OCI-LY7 (cell line): ENCODE results near the gene PCBP3. TPM values are rescaled to one million over a fixed set of nuclear protein-coding genes. Genes with fewer than 3 reads are reported as not detected.

Experiments
- BruUV-seq: library from RNA; stranded (reverse); fragments of 400-500 nt; replicated peaks from 2 replicates; lab custom pipeline; 2021; lab: Mats Ljungman, UMichigan
- CTCF ChIA-PET: fragments of 300-600 bp; sonication (Branson Sonifier 250); formaldehyde crosslinking; loops from one replicate; lab custom pipeline; 2022; ENCODE audit warnings: antibody characterized with exemption; ENCODE audit not compliant: unreplicated experiment; lab: Charles Lee
- POLR2A ChIA-PET: fragments of 300-600 bp; sonication (Branson Sonifier 250); formaldehyde crosslinking; loops from one replicate; lab custom pipeline; 2022; ENCODE audit warnings: antibody characterized with exemption; lab: Charles Lee
- DNase-seq: peaks from one replicate; pipeline ENCODE4 v3.0.0-alpha.2; 2015; ENCODE audit warnings: low spot score
- H2AFZ ChIP-seq: fragments of 200-600 bp; sonication (generic), shearing (Covaris generic); 2 replicates; pipeline ENCODE4 v1.6.1; 2014; ENCODE audit warnings: mild to moderate bottlenecking, antibody characterized with exemption, low read length, moderate library complexity
- H3K27ac ChIP-seq: fragments of 200-600 bp; sonication (generic); 2 replicates; pipeline ENCODE4 v1.5.1; 2014; ENCODE audit warnings: mixed run types, low read depth, mild to moderate bottlenecking, moderate library complexity, low read length, inconsistent platforms; ENCODE audit not compliant: poor library complexity, severe bottlenecking
- H3K36me3 ChIP-seq: fragments of 200-600 bp; sonication (generic); 2 replicates; pipeline ENCODE4 v1.6.1; 2014; ENCODE audit warnings: mild to moderate bottlenecking, antibody characterized with exemption, low read length, moderate library complexity, mixed read lengths; ENCODE audit not compliant: insufficient read depth
- H3K4me1 ChIP-seq: fragments of 200-600 bp; sonication (generic); 2 replicates; pipeline ENCODE4 v1.5.1; 2014; ENCODE audit warnings: mild to moderate bottlenecking, low read length; ENCODE audit not compliant: insufficient read depth, poor library complexity, severe bottlenecking
- H3K4me2 ChIP-seq: fragments of 200-600 bp; sonication (generic); 2 replicates; pipeline ENCODE4 v1.6.1; 2014; ENCODE audit warnings: mild to moderate bottlenecking, low read length
- H3K4me3 ChIP-seq: fragments of 200-600 bp; sonication (generic); 2 replicates; pipeline ENCODE4 v1.5.1; 2014; ENCODE audit warnings: mild to moderate bottlenecking, low read depth, low read length; ENCODE audit not compliant: poor library complexity, severe bottlenecking
- H3K79me2 ChIP-seq: fragments of 200-600 bp; sonication (generic); 2 replicates; pipeline ENCODE4 v1.6.1; 2016; ENCODE audit warnings: low read depth, mild to moderate bottlenecking, low read length, moderate library complexity, mixed read lengths; ENCODE audit not compliant: insufficient read depth
- H3K9me2 ChIP-seq: fragments of 200-600 bp; sonication (generic); 2 replicates; pipeline ENCODE4 v1.6.1; 2016; ENCODE audit warnings: mild to moderate bottlenecking, low read length, mixed read lengths; ENCODE audit not compliant: insufficient read depth
- H3K9me3 ChIP-seq: fragments of 200-600 bp; sonication (generic); 2 replicates; pipeline ENCODE4 v1.6.1; 2014; ENCODE audit warnings: mild to moderate bottlenecking, mixed run types, low read length, mixed read lengths
- H4K20me1 ChIP-seq: fragments of 200-600 bp; sonication (generic); 2 replicates; pipeline ENCODE4 v1.6.1; 2014; ENCODE audit warnings: mild to moderate bottlenecking, antibody characterized with exemption, low read length, moderate library complexity, mixed read lengths; ENCODE audit not compliant: insufficient read depth
- EZH2phosphoT487 ChIP-seq: fragments of 200-600 bp; sonication (generic); IDR thresholded peaks from 2 replicates; pipeline ENCODE4 v1.6.1; 2018; ENCODE audit warnings: low read depth, borderline replicate concordance, mild to moderate bottlenecking, mixed run types, antibody characterized with exemption, low read length, moderate library complexity, mixed read lengths
- intact Hi-C: fragments of 100-400 bp; cut with micrococcal nuclease; formaldehyde crosslinking; loops from one replicate; pipeline ENCODE4 v1.10.0; 2022; ENCODE audit not compliant: unreplicated experiment
- total RNA-seq, 2 experiments: library from RNA; depleted of rRNA in 1 of 2; stranded (reverse); fragments of >200 nt in 1 of 2; shearing (Covaris generic) in 1 of 2; gene quantifications; 2 replicates each; pipeline ENCODE4 v1.2.3, GENCODE V29; 2014 to 2022
- TF ChIP-seq, protein P1 (sequence below): fragments of 200-600 bp; sonication (generic); conservative IDR thresholded peaks from 2 replicates; pipeline ENCODE4 v1.5.1; 2014; ENCODE audit warnings: mild to moderate bottlenecking, antibody characterized with exemption, low read length, moderate library complexity, mixed read lengths

PCBP3 gene
- total RNA-seq, 2 experiments from 2014 or later, result 0.61 TPM; not detected in 1

DNA sequence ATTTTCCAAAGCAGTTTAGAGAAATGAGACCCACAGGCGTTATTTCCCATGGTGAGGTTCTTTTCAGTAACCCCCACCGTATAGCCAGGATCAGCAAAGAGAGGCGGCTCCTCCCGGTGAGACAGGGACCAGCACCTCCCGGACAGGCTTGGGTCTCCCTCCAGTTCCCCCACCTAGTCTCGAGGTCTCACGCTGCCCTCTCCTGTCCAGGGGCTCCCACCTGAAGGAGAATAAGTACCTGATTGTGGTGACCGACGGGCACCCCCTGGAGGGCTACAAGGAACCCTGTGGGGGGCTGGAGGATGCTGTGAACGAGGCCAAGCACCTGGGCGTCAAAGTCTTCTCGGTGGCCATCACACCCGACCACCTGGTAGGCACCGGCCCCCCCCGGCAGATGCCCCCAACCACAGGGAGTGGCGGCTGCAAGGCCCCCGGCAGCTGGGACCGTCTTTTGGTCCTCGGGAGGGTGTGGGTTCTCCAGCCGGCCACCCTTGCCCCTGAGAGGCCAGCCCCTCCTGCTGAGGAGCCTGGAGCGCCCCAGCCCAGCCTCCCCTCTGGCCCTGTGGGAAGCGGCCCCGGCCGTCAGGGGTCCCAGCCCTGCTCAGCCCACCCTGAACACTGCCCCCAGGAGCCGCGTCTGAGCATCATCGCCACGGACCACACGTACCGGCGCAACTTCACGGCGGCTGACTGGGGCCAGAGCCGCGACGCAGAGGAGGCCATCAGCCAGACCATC, 343.0 kb downstream of the PCBP3 start:
- BruUV-seq, result no TSS peak
- H3K9me3 ChIP-seq, result no peaks in the 10 kb centered on the region
- H3K36me3 ChIP-seq, result no peaks in the 10 kb centered on the region
- no peak overlapping the region for H3K4me3 ChIP-seq
- POLR2A ChIA-PET, result no interaction called here
- CTCF ChIA-PET, result no interaction called here
- no peak for DNase-seq
- no peak overlapping the region for H3K27ac ChIP-seq
- no peak overlapping the region for H2AFZ ChIP-seq
- TF ChIP-seq, protein P1, sequence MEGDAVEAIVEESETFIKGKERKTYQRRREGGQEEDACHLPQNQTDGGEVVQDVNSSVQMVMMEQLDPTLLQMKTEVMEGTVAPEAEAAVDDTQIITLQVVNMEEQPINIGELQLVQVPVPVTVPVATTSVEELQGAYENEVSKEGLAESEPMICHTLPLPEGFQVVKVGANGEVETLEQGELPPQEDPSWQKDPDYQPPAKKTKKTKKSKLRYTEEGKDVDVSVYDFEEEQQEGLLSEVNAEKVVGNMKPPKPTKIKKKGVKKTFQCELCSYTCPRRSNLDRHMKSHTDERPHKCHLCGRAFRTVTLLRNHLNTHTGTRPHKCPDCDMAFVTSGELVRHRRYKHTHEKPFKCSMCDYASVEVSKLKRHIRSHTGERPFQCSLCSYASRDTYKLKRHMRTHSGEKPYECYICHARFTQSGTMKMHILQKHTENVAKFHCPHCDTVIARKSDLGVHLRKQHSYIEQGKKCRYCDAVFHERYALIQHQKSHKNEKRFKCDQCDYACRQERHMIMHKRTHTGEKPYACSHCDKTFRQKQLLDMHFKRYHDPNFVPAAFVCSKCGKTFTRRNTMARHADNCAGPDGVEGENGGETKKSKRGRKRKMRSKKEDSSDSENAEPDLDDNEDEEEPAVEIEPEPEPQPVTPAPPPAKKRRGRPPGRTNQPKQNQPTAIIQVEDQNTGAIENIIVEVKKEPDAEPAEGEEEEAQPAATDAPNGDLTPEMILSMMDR, result no peak
- no peak for TF ChIP-seq EZH2phosphoT487
- H3K9me2 ChIP-seq, result no peaks in the 10 kb centered on the region
- intact Hi-C loops, result no loop called here
- H4K20me1 ChIP-seq, result no peaks in the 10 kb centered on the region
- no peak overlapping the region for H3K4me2 ChIP-seq
- no peaks in the 10 kb centered on the region for H3K4me1 ChIP-seq
- H3K79me2 ChIP-seq, result no peaks in the 10 kb centered on the region

DNA sequence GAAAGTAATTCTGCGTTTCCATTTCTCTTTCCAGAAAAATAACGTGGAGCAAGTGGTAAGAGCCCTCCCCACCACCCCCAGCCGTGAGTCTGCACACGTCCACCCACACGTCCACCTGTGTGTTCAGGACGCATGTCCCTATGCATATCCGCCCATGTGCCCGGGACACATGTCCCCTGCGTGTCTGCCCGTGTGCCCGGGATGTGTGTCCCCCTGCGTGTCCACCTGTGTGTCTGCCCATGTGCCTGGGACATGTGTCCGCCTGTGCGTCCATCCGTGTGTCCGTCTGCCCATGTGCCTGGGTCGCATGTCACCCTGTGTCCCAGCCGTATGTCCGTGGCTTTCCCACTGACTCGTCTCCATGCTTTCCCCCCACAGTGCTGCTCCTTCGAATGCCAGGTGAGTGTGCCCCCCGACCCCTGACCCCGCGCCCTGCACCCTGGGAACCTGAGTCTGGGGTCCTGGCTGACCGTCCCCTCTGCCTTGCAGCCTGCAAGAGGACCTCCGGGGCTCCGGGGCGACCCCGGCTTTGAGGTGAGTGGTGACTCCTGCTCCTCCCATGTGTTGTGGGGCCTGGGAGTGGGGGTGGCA, 343.7 kb downstream of the PCBP3 start:
- no peaks in the 10 kb centered on the region for H3K4me1 ChIP-seq
- H4K20me1 ChIP-seq, result no peaks in the 10 kb centered on the region
- no peak for TF ChIP-seq EZH2phosphoT487
- TF ChIP-seq, protein P1, result no peak
- no peak overlapping the region for H3K4me2 ChIP-seq
- H3K79me2 ChIP-seq, result no peaks in the 10 kb centered on the region
- H3K4me3 ChIP-seq, result no peak overlapping the region
- H2AFZ ChIP-seq, result no peak overlapping the region
- intact Hi-C loops, result no loop called here
- no peak overlapping the region for H3K27ac ChIP-seq
- no peaks in the 10 kb centered on the region for H3K9me3 ChIP-seq
- ChIA-PET POLR2A (no interaction called here), CTCF (no interaction called here)
- H3K36me3 ChIP-seq, result no peaks in the 10 kb centered on the region
- DNase-seq, result no peak
- H3K9me2 ChIP-seq, result no peaks in the 10 kb centered on the region
- no TSS peak for BruUV-seq
